ENCODE measurements around the gene MAGEF1.

MAGEF1 gene

DNA sequence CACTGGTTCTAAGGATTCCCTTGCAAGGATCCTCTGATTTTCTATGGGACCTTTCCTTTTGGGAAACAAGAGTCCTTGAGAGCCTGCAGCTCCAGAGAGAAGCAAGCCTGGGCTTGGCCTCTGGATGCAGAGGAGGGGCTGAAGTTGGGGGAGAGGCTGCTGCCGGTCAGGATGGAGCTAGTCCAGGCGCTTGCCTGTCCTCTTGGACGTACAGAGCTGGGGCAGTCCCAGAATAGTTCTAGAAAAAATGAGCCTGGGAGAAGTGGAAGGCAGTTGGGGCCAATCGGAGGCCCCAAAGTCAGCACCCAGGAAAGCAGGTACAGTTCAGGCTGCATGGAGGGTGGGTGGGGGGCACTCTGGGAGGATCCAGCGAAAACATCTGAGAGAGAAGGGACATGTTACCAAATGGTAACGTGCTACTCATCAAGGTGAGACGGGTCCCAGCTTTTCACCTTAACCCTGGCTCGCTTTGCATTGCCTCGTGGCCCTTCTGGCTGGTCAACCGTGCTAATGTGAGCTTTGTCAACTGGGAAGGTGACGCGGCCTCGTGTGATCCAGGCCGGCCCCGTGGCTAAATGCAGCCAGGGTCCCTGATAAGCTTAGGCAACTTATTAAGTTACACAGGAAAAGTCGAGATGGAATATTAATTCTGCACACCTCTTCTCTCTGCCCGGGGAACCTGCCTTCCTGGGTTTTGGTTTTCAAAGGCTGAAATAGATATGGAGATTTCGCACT, 38.7 kb upstream of the MAGEF1 start:
- no peak for DNase-seq (ENCODE audit: low read depth in 1 of 2, low spot score in 1 of 2)
- in situ Hi-C loops (cut with HindIII; ENCODE audit: low pct_unique_long_range_greater_than_20kb, low sequenced_read_pairs) = no loop called here

DNA sequence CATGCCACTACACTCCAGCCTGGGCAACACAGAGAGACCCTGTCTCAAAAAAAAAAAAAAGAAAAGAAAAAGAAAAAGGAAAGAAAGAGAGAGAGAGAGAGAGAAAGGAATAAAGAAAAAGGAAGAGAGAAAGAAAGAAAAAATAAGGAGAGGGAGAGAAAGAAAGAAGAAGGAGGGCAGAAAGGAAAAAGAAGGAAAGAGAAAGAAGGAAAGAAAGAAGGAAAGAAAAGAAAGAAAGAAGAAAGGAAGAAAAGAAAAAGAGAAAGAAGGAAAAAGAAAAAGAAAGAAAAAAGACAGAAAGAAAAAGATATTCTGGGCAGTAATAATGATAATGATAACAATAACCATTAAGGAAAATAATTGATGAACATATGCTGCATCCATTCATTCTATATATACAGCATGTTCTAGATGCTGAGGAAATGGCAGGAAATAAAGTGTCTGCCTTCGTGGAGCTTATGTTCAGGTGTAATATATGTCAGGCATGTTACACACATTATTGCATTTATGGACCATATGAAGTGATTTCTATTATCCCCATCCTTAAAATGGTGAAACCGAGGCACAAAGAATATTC, 37.4 kb upstream of the MAGEF1 start:
- in situ Hi-C loops (cut with HindIII; ENCODE audit: low pct_unique_long_range_greater_than_20kb, low sequenced_read_pairs) = no loop called here
- no peak for DNase-seq (ENCODE audit: low read depth in 1 of 2, low spot score in 1 of 2)

More for the DNA sequence above, 38.7 kb upstream of the MAGEF1 start:
- TF ChIP-seq JUND (IDR thresholded peaks at IDR 0.05; ENCODE audit: low read depth) = no peak

GRCh38 chr3:184748219-184749135, 36.6 kb upstream of the MAGEF1 start:
- no peak for TF ChIP-seq JUND (IDR thresholded peaks at IDR 0.05; ENCODE audit: low read depth)
- DNase-seq (ENCODE audit: low read depth in 1 of 2, low spot score in 1 of 2) = peak; percentile 81 to 88
- in situ Hi-C loops (cut with HindIII; ENCODE audit: low pct_unique_long_range_greater_than_20kb, low sequenced_read_pairs) = no loop called here

More for the DNA sequence above, 37.4 kb upstream of the MAGEF1 start:
- TF ChIP-seq JUND (IDR thresholded peaks at IDR 0.05; ENCODE audit: low read depth) = no peak

- in situ Hi-C loops (cut with HindIII; ENCODE audit: low pct_unique_long_range_greater_than_20kb, low sequenced_read_pairs) = no loop called here
- DNase-seq (ENCODE audit: low read depth in 1 of 2, low spot score in 1 of 2) = peak in 1 of 2 experiments; percentile 35
- no peak for TF ChIP-seq JUND (IDR thresholded peaks at IDR 0.05; ENCODE audit: low read depth)
These were observed 34.6 kb upstream of the MAGEF1 start for GRCh38 chr3:184746131-184747120.

- in situ Hi-C loops (cut with HindIII; ENCODE audit: low pct_unique_long_range_greater_than_20kb, low sequenced_read_pairs) = no loop called here
- TF ChIP-seq JUND (IDR thresholded peaks at IDR 0.05; ENCODE audit: low read depth) = no peak
- no peak for DNase-seq (ENCODE audit: low read depth in 1 of 2, low spot score in 1 of 2)
These were observed 33.7 kb upstream of the MAGEF1 start for GRCh38 chr3:184745526-184745925.

- in situ Hi-C loops (cut with HindIII; ENCODE audit: low pct_unique_long_range_greater_than_20kb, low sequenced_read_pairs) = no loop called here
- no peak for TF ChIP-seq JUND (IDR thresholded peaks at IDR 0.05; ENCODE audit: low read depth)
- no peak for DNase-seq (ENCODE audit: low read depth in 1 of 2, low spot score in 1 of 2)
These were observed 31.4 kb upstream of the MAGEF1 start for GRCh38 chr3:184743248-184743647.

DNA sequence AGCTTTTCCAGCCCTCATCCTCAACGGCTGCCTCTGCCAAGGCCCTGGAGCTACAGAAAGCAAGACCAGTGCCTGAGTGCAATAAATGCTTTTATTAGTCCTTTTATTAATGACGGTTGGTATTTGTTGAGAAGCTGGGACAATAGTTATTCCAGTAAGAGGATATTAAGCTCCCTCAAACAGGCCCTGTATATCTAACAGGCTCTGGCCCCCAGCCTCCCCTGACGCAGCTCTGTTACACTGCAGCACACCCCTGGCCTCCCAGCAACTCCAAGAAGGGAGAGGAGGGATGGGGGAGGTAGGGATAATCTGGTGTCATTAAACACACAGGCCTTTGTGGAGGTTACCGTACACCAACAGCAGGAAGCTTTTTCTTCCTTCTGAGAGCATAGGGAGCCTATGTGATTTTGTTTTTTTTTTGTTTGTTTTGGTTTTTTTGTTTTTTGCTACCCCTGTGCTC, 30.8 kb upstream of the MAGEF1 start:
- no peak for TF ChIP-seq JUND (IDR thresholded peaks at IDR 0.05; ENCODE audit: low read depth)
- no peak for DNase-seq (ENCODE audit: low read depth in 1 of 2, low spot score in 1 of 2)
- in situ Hi-C loops (cut with HindIII; ENCODE audit: low pct_unique_long_range_greater_than_20kb, low sequenced_read_pairs) = no loop called here

- in situ Hi-C loops (cut with HindIII; ENCODE audit: low pct_unique_long_range_greater_than_20kb, low sequenced_read_pairs) = no loop called here
- no peak for TF ChIP-seq JUND (IDR thresholded peaks at IDR 0.05; ENCODE audit: low read depth)
- no peak for DNase-seq (ENCODE audit: low read depth in 1 of 2, low spot score in 1 of 2)
These were observed 30.2 kb upstream of the MAGEF1 start for GRCh38 chr3:184741798-184742675.

- TF ChIP-seq JUND (IDR thresholded peaks at IDR 0.05; ENCODE audit: low read depth) = no peak
- no peak for DNase-seq (ENCODE audit: low read depth in 1 of 2, low spot score in 1 of 2)
- in situ Hi-C loops (cut with HindIII; ENCODE audit: low pct_unique_long_range_greater_than_20kb, low sequenced_read_pairs) = no loop called here
These were observed 29.3 kb upstream of the MAGEF1 start for GRCh38 chr3:184741259-184741556.

- in situ Hi-C loops (cut with HindIII; ENCODE audit: low pct_unique_long_range_greater_than_20kb, low sequenced_read_pairs) = no loop called here
- TF ChIP-seq JUND (IDR thresholded peaks at IDR 0.05; ENCODE audit: low read depth) = no peak
- no peak for DNase-seq (ENCODE audit: low read depth in 1 of 2, low spot score in 1 of 2)
These were observed 28.8 kb upstream of the MAGEF1 start for GRCh38 chr3:184740509-184741258.
